ENCODE measurements around the gene RORC. TPM values are rescaled to one million over a fixed set of nuclear protein-coding genes. Genes with fewer than 3 reads are reported as not detected.
"Not testable (repeated sequence)": the region's sequence is repeated elsewhere in the genome, so short reads cannot be mapped to it uniquely, and the experiment has no call there.

RORC gene
- total RNA-seq, 1 experiment from 2014 or later: 0.44 TPM

DNA sequence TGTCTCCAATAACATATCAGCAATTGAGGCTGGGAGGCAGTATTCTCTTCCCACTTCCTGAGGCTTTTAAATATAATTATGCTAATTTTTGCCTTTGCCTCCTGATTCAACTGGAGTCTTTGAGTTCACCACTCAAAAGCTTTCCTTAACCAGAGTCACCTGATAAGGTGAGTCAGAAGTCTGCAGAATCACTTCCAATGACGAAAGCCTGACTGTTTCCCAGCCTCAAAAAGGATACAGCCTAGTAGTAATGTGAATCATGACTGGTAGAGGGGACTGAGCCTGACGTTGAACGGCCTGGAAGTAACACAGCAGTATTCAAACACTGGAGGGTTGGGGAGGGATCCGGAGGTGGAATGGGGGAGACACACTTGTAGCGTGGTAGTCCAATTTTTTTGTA lies 57.9 kb downstream of the RORC start:
- H3K36me3 Mint-ChIP-seq: peaks cover 35% of the 10 kb centered on the region
- no peak for ATAC-seq
- DNase-seq (ENCODE audit: low spot score): no peak
- no peaks in the 10 kb centered on the region for H3K4me1 Mint-ChIP-seq
- TF ChIP-seq FOXJ3 (CRISPR knock-in tag; IDR thresholded peaks at IDR 0.05; ENCODE audit: borderline replicate concordance) (no peak), MXD4 (CRISPR knock-in tag; IDR thresholded peaks at IDR 0.05; ENCODE audit: borderline replicate concordance) (no peak), SP1 (CRISPR knock-in tag; conservative IDR thresholded peaks at IDR 0.05) (no peak), AFF4 (CRISPR knock-in tag; IDR thresholded peaks at IDR 0.05; ENCODE audit: borderline replicate concordance) (no peak), ATF1 (CRISPR knock-in tag; IDR thresholded peaks at IDR 0.05) (no peak)
- TF ChIP-seq, protein P1, sequence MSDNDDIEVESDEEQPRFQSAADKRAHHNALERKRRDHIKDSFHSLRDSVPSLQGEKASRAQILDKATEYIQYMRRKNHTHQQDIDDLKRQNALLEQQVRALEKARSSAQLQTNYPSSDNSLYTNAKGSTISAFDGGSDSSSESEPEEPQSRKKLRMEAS (CRISPR knock-in tag; IDR thresholded peaks at IDR 0.05): no peak
- TF ChIP-seq, protein P2, sequence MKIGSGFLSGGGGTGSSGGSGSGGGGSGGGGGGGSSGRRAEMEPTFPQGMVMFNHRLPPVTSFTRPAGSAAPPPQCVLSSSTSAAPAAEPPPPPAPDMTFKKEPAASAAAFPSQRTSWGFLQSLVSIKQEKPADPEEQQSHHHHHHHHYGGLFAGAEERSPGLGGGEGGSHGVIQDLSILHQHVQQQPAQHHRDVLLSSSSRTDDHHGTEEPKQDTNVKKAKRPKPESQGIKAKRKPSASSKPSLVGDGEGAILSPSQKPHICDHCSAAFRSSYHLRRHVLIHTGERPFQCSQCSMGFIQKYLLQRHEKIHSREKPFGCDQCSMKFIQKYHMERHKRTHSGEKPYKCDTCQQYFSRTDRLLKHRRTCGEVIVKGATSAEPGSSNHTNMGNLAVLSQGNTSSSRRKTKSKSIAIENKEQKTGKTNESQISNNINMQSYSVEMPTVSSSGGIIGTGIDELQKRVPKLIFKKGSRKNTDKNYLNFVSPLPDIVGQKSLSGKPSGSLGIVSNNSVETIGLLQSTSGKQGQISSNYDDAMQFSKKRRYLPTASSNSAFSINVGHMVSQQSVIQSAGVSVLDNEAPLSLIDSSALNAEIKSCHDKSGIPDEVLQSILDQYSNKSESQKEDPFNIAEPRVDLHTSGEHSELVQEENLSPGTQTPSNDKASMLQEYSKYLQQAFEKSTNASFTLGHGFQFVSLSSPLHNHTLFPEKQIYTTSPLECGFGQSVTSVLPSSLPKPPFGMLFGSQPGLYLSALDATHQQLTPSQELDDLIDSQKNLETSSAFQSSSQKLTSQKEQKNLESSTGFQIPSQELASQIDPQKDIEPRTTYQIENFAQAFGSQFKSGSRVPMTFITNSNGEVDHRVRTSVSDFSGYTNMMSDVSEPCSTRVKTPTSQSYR (CRISPR knock-in tag; IDR thresholded peaks at IDR 0.05): no peak
- TF ChIP-seq, protein P3, sequence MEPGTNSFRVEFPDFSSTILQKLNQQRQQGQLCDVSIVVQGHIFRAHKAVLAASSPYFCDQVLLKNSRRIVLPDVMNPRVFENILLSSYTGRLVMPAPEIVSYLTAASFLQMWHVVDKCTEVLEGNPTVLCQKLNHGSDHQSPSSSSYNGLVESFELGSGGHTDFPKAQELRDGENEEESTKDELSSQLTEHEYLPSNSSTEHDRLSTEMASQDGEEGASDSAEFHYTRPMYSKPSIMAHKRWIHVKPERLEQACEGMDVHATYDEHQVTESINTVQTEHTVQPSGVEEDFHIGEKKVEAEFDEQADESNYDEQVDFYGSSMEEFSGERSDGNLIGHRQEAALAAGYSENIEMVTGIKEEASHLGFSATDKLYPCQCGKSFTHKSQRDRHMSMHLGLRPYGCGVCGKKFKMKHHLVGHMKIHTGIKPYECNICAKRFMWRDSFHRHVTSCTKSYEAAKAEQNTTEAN (CRISPR knock-in tag; IDR thresholded peaks at IDR 0.05): no peak
- TF ChIP-seq, protein P4, sequence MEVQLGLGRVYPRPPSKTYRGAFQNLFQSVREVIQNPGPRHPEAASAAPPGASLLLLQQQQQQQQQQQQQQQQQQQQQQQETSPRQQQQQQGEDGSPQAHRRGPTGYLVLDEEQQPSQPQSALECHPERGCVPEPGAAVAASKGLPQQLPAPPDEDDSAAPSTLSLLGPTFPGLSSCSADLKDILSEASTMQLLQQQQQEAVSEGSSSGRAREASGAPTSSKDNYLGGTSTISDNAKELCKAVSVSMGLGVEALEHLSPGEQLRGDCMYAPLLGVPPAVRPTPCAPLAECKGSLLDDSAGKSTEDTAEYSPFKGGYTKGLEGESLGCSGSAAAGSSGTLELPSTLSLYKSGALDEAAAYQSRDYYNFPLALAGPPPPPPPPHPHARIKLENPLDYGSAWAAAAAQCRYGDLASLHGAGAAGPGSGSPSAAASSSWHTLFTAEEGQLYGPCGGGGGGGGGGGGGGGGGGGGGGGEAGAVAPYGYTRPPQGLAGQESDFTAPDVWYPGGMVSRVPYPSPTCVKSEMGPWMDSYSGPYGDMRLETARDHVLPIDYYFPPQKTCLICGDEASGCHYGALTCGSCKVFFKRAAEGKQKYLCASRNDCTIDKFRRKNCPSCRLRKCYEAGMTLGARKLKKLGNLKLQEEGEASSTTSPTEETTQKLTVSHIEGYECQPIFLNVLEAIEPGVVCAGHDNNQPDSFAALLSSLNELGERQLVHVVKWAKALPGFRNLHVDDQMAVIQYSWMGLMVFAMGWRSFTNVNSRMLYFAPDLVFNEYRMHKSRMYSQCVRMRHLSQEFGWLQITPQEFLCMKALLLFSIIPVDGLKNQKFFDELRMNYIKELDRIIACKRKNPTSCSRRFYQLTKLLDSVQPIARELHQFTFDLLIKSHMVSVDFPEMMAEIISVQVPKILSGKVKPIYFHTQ (CRISPR knock-in tag; IDR thresholded peaks at IDR 0.05): no peak
- H3K9me3 Mint-ChIP-seq: peaks cover 9% of the 10 kb centered on the region
- no peak overlapping the region for H3K4me3 Mint-ChIP-seq
- peaks cover 2% of the 10 kb centered on the region; the same call in 1 of the 2 replicates for H3K27me3 Mint-ChIP-seq (ENCODE audit: low read depth)
- ChIA-PET POLR2A (no interaction called here), CTCF (no interaction called here)
- no peak overlapping the region for H3K27ac Mint-ChIP-seq

DNA sequence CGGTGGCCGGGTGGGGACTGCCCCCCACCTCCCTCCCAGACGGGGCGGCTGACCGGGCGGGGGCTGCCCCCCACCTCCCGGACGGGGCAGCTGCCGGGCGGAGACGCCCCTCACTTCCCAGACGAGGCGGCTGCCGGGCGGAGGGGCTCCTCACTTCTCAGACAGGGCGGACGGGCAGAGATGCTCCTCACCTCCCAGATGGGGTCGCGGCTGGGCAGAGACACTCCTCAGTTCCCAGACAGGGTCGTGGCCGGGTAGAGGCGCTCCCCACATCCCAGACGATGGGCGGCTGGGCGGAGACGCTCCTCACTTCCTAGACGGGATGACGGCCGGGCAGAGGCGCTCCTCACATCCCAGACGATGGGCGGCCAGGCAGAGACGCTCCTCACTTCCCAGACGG lies 62.3 kb downstream of the RORC start:
- H3K27ac Mint-ChIP-seq; POLR2A ChIA-PET; DNase-seq (ENCODE audit: low spot score); H3K4me3 Mint-ChIP-seq; H3K9me3 Mint-ChIP-seq; CTCF ChIA-PET; H3K4me1 Mint-ChIP-seq; ATAC-seq; H3K27me3 Mint-ChIP-seq (ENCODE audit: low read depth): not testable (repeated sequence)
- H3K36me3 Mint-ChIP-seq: peaks cover 14% of the 10 kb centered on the region; the same call in 1 of the 2 replicates

- H3K27me3 Mint-ChIP-seq (ENCODE audit: low read depth); ATAC-seq; DNase-seq (ENCODE audit: low spot score); H3K4me1 Mint-ChIP-seq; H3K36me3 Mint-ChIP-seq; POLR2A ChIA-PET; H3K4me3 Mint-ChIP-seq; H3K27ac Mint-ChIP-seq; H3K9me3 Mint-ChIP-seq; CTCF ChIA-PET: not testable (repeated sequence)
Observed at GRCh38 chr1:151768351-151769066, 63.1 kb downstream of the RORC start.

Measured in WTC11 (cell line).